GM12873 (cell line): ENCODE results near the gene NEUROG3.

Experiments used
- TF ChIP-seq, protein P1 (sequence below): IDR thresholded peaks from 2 replicates; pipeline ENCODE4 v1.5.1; 2012; ENCODE audit warnings: low read depth, mild to moderate bottlenecking, moderate library complexity, low read length, control low read depth; ENCODE audit not compliant: insufficient read depth; ENCODE audit errors: missing control alignments

Gene NEUROG3

DNA sequence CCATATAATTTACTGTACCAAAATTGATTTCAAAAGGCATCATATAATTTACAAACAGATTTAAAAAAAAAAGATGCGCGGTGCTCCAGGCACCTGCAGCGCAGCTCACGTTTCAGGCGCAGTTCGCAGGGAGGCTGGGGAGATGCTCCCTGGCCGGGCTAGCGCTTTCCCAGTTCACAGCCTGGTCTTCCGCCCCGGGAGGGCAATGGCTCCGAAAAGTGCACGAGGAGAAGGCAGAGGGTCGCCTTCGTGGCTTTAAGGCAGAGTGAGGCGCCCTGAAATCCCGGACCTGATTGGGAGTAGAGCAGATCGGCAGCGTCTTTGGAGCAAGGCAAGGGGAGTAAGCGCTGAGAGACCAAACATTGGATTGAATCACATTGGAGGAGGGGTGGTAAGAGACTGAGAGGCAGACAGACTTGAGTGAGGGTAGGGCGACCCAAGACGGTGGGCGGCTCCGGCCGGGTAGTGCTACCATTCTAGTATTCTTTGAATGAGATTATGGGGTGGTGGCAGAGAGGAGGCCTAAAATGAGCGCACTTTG is 1.5 kb downstream of the NEUROG3 start:
- TF ChIP-seq, protein P1, sequence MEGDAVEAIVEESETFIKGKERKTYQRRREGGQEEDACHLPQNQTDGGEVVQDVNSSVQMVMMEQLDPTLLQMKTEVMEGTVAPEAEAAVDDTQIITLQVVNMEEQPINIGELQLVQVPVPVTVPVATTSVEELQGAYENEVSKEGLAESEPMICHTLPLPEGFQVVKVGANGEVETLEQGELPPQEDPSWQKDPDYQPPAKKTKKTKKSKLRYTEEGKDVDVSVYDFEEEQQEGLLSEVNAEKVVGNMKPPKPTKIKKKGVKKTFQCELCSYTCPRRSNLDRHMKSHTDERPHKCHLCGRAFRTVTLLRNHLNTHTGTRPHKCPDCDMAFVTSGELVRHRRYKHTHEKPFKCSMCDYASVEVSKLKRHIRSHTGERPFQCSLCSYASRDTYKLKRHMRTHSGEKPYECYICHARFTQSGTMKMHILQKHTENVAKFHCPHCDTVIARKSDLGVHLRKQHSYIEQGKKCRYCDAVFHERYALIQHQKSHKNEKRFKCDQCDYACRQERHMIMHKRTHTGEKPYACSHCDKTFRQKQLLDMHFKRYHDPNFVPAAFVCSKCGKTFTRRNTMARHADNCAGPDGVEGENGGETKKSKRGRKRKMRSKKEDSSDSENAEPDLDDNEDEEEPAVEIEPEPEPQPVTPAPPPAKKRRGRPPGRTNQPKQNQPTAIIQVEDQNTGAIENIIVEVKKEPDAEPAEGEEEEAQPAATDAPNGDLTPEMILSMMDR, result no peak

DNA sequence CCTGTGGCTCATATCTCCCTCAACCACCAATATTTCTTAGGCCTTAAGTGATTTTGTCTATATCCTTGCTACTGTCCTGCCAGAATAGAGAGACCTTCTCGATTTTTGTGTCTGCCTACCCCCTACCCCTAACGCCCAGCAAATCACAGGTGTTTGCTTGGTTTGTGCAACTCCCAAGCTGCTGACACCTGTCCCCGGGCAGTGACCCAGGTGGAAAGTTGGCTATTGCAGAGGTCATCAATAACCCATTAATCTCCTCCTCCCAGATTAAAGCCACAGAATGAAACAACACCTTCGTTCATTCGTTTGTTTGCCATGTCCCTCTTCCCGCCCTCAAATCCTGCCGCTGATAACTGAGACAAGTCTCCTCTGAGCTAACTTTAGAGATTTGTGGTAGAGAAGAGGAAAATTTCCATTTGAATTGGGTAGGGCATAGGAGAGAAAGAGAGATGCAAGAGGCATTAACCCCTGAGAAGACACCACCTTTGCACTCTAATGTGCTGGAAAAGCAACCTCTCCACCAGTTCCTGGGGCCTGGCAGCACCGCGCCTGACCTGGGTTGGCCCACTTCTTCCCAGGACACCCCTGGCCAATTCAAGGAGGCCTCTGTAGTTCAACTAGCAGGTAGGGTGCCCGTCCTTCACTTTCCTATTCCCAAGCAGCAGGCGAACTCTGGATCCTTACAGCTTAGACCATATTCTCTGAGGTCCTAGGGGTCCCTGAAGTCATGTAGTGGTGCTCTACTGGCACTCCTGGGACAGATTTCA is 3.0 kb downstream of the NEUROG3 start:
- TF ChIP-seq, protein P1, result no peak

DNA sequence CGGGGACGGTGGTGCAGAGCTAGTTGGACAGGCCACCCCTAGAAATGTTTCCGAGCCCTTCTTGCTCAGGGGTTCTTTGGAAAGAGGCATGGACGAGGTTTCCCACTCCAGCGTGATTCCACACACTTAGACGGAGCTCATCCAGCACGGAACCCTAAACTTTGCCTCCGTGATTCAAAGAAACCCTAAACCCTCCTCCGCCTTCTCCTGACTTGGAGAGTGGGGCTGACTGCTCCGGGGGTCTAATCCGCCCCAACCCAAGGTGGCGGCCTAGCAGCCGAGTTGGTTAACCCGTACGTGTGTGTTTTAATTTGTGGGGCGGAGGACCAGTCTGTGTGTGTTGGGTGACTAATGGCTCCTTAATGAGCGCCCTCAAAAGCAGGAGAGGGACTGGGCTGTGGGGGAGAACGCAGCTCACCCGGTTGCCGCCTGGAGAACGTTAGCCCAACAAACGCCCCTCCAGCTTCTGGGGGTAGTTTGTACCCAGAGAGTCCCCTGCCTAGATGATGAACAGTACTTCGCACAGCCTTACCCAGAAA is 3.8 kb downstream of the NEUROG3 start:
- TF ChIP-seq, protein P1, result no peak

DNA sequence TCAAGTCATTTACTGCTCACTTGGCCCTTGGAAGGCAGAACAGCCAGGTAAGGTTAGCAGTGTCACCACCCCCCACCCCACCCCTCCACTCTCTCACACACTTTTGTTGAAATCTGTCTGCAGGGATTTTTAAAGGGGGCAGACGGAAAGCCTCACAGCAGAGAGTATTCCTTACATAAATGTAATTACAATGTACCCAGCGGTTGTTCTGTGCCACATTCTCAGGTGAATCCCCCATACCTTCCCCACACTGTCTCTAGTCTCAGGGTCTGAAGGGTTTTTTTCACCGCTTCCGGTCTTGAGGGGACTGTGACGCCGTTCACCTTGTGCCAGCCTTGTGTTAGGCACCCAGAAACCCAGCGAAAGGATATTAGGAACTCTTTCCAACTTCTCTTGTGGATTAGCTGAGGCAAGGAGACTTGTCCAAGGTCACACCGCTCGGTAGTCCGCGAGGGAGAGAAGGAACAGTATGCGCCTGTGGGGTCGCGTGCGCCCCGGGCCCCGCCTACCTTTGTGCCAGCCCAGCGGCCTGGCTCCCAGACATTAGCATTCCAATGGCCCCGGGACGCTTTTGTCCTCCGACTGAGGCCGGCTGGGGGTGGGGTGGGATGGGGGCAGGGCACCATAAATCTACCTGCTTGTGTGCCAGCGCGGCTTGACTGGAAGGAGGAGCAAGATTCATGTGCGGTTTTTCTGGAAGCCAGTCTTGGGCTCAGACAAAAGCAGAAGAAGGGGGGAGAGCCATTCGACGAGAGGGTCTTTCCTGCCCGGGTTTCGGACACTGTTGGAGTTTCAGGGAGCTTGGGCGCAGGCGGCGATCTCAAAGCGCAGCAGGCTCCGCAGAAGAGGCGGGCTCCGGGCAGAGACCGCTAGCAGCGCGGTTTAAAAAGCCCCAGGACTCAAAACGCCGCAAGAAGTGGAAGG is 4.5 kb downstream of the NEUROG3 start:
- TF ChIP-seq, protein P1, result no peak

DNA sequence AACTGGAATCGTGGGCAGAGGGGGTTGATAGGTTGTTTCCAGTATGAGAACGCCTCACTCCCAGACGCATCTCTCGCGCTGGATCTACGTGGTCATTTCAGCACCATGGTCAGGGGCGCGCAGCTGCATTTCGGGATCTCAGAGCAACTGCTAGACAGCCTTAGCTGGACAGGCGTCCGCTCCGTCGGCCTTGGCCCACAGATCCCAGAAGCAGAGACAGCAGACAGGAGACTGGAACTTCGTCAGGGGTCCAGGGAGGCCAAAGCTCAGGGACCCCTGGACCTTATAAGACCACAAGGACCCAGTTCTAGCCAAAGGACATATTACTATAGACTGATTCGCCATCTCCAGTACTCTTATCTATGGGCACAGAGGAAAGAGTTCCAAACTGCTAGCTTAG is 5.3 kb downstream of the NEUROG3 start:
- TF ChIP-seq, protein P1, result no peak

DNA sequence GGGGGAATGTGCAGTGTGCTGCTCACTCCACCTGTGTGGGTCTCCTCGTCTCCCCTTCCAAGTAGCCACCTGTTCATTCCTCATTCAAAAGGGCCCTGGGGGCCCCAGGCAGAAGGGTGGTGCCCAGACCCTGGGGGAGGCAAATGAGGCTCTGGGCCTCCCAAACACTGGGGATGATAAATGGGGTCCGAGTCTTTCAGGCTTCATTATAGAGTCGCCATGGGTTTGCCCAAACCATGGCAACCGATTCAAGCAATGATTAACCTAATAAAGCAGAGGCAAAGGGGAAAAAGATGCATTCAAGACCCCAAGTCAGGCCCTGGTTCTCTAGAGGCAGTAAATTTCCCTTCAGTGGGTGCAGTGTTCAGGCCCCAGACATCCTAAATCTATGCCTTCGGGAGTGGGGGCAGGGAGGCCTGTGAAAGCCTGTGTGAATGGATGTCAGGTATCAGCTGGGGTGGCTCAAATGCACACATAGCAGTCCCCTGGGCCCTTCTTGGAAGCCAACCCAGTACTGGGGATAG is 10.4 kb downstream of the NEUROG3 start:
- TF ChIP-seq, protein P1, result no peak

DNA sequence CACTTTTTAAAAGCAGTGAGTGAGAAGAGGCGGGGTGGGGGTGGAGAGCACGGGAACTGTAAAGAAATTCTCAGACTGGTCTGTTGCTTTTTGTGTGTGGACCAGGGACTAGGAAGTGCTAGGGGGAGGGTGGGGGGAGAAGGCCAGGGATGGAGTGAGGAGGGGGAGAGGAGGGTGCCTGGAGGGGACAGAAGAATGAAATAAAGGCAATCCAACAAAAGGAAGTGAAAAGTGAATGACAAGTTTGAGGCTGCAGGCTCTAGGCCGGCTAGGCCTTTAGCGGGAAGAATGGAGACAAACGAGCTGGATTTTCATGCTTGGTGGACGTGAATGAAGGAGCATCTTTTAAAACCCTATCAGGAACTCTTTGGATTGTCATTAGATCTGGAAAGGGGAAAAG is 13.7 kb downstream of the NEUROG3 start:
- TF ChIP-seq, protein P1, result no peak
